Skeletal muscle satellite cell (primary cell): ENCODE results near the gene SERINC5.

Source experiments
- H3K27me3 ChIP-seq: 2 replicates; pipeline ENCODE4 v1.7.0; 2013; ENCODE audit warnings: low read length; ENCODE audit not compliant: control insufficient read depth, insufficient read depth
- H3K36me3 ChIP-seq: 2 replicates; pipeline ENCODE4 v1.7.0; 2013; ENCODE audit warnings: mild to moderate bottlenecking, control low read depth, low read length; ENCODE audit not compliant: insufficient read depth
- H3K4me1 ChIP-seq: 2 replicates; pipeline ENCODE4 v1.7.0; 2013; ENCODE audit warnings: low read length; ENCODE audit not compliant: control insufficient read depth, insufficient read depth
- H3K4me2 ChIP-seq: 2 replicates; pipeline ENCODE4 v1.7.0; 2013; ENCODE audit warnings: mild to moderate bottlenecking, low read length
- H3K4me3 ChIP-seq: 2 replicates; pipeline ENCODE4 v1.7.0; 2013; ENCODE audit warnings: low read length
- H3K9ac ChIP-seq: 2 replicates; pipeline ENCODE4 v1.7.0; 2013; ENCODE audit warnings: mild to moderate bottlenecking, low read depth, low read length, moderate library complexity
- H3K9me3 ChIP-seq: replicated peaks from 2 replicates; pipeline ENCODE4 v1.7.0; 2013; ENCODE audit warnings: mild to moderate bottlenecking, control low read depth, low read length

The SERINC5 gene

GRCh38 chr5:80069251-80069800 lies 186.5 kb downstream of the SERINC5 start:
- H3K9ac ChIP-seq = no peak overlapping the region
- H3K9me3 ChIP-seq = no peaks in the 10 kb centered on the region
- H3K4me2 ChIP-seq = no peak overlapping the region
- H3K4me3 ChIP-seq = no peak overlapping the region
- no peaks in the 10 kb centered on the region for H3K36me3 ChIP-seq
- peaks cover 5% of the 10 kb centered on the region for H3K4me1 ChIP-seq
- no peaks in the 10 kb centered on the region for H3K27me3 ChIP-seq

GRCh38 chr5:80068775-80069174 lies 187.1 kb downstream of the SERINC5 start:
- Histone ChIP-seq H3K4me3 (no peak overlapping the region), H3K4me1 (peaks cover 5% of the 10 kb centered on the region), H3K9me3 (no peaks in the 10 kb centered on the region), H3K36me3 (no peaks in the 10 kb centered on the region), H3K9ac (no peak overlapping the region), H3K27me3 (no peaks in the 10 kb centered on the region), H3K4me2 (no peak overlapping the region)

GRCh38 chr5:80068246-80068636 lies 187.6 kb downstream of the SERINC5 start:
- H3K9me3 ChIP-seq = no peaks in the 10 kb centered on the region
- no peak overlapping the region for H3K9ac ChIP-seq
- H3K36me3 ChIP-seq = no peaks in the 10 kb centered on the region
- H3K4me2 ChIP-seq = no peak overlapping the region
- H3K27me3 ChIP-seq = no peaks in the 10 kb centered on the region
- H3K4me3 ChIP-seq = no peak overlapping the region
- H3K4me1 ChIP-seq = peaks cover 5% of the 10 kb centered on the region

- Histone ChIP-seq H3K4me2 (no peak overlapping the region), H3K27me3 (no peaks in the 10 kb centered on the region), H3K36me3 (no peaks in the 10 kb centered on the region), H3K4me3 (no peak overlapping the region), H3K9me3 (no peaks in the 10 kb centered on the region), H3K9ac (no peak overlapping the region), H3K4me1 (peaks cover 5% of the 10 kb centered on the region)
Observed at GRCh38 chr5:80067531-80068245, 188.2 kb downstream of the SERINC5 start.

- Histone ChIP-seq H3K9me3 (no peaks in the 10 kb centered on the region), H3K4me1 (no peaks in the 10 kb centered on the region), H3K36me3 (no peaks in the 10 kb centered on the region), H3K4me2 (no peak overlapping the region), H3K9ac (no peak overlapping the region), H3K27me3 (no peaks in the 10 kb centered on the region), H3K4me3 (no peak overlapping the region)
Observed at GRCh38 chr5:80067016-80067415, 188.8 kb downstream of the SERINC5 start.

- Histone ChIP-seq H3K36me3 (no peaks in the 10 kb centered on the region), H3K9me3 (no peaks in the 10 kb centered on the region), H3K9ac (no peak overlapping the region), H3K4me2 (no peak overlapping the region), H3K27me3 (no peaks in the 10 kb centered on the region), H3K4me3 (no peak overlapping the region), H3K4me1 (no peaks in the 10 kb centered on the region)
Observed at GRCh38 chr5:80064124-80064523, 191.7 kb downstream of the SERINC5 start.
